Mononuclear cell (primary cell): ENCODE results near the gene VKORC1L1. TPM values are rescaled to one million over a fixed set of nuclear protein-coding genes. Genes with fewer than 3 reads are reported as not detected.
A peak's percentile ranks its signal among the peaks of the same experiment; 100 is the strongest.
"Not testable (repeated sequence)": the region's sequence is repeated elsewhere in the genome, so short reads cannot be mapped to it uniquely, and the experiment has no call there.

Experiments used
- H3K27me3 ChIP-seq: 2 replicates; pipeline ENCODE4 v1.6.0; 2011; ENCODE audit warnings: low read length, control low read depth; ENCODE audit not compliant: insufficient read depth
- H3K4me1 ChIP-seq: 2 replicates; pipeline ENCODE4 v1.5.1; 2011; ENCODE audit warnings: mild to moderate bottlenecking, low read length, control low read depth; ENCODE audit not compliant: insufficient read depth
- H3K4me3 ChIP-seq: 2 replicates; pipeline ENCODE4 v1.5.1; 2011; ENCODE audit warnings: mild to moderate bottlenecking, low read length, moderate library complexity
- H3K9me3 ChIP-seq: 2 replicates; pipeline ENCODE4 v1.5.1; 2011; ENCODE audit warnings: low read depth, mild to moderate bottlenecking, control low read depth, low read length
- total RNA-seq: library from RNA; depleted of rRNA; stranded (reverse); fragments of >200 nt; gene quantifications from one replicate; pipeline ENCODE4 v1.2.3, GENCODE V29; 2012

Gene VKORC1L1
- total RNA-seq, 1 donor: 1.8 TPM

GRCh38 chr7:65871451-65871850, 1.4 kb upstream of the VKORC1L1 start:
- H3K9me3 ChIP-seq, H3K27me3 ChIP-seq, H3K4me3 ChIP-seq: not testable (repeated sequence)
- H3K4me1 ChIP-seq: peaks cover 21% of the 10 kb centered on the region

- peaks cover 21% of the 10 kb centered on the region for H3K4me1 ChIP-seq
- H3K4me3 ChIP-seq: peak overlapping the region; percentile 55
- not testable (repeated sequence) for H3K9me3 ChIP-seq, H3K27me3 ChIP-seq
Observed at GRCh38 chr7:65873582-65874193, 814 bp downstream of the VKORC1L1 start.

DNA sequence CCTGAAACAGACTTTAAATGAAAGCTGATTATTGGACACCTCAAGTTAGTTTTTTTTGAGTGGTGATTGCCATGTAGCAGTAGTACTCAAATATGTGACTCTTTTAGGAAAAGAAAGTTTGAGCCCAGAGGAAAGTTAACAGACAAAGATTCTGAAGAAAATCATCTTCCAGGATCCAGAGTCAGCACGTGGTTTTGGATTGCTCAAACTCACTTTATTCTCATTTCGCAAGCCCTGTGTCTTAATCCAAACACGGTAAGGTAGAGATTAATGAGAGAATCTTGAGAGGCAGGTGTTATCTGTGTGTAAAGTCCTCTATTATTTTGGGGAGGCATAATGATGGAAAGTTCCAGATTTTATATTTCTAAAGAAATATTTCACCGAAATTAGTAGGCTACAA, 2.8 kb downstream of the VKORC1L1 start:
- H3K4me1 ChIP-seq: peaks cover 25% of the 10 kb centered on the region

DNA sequence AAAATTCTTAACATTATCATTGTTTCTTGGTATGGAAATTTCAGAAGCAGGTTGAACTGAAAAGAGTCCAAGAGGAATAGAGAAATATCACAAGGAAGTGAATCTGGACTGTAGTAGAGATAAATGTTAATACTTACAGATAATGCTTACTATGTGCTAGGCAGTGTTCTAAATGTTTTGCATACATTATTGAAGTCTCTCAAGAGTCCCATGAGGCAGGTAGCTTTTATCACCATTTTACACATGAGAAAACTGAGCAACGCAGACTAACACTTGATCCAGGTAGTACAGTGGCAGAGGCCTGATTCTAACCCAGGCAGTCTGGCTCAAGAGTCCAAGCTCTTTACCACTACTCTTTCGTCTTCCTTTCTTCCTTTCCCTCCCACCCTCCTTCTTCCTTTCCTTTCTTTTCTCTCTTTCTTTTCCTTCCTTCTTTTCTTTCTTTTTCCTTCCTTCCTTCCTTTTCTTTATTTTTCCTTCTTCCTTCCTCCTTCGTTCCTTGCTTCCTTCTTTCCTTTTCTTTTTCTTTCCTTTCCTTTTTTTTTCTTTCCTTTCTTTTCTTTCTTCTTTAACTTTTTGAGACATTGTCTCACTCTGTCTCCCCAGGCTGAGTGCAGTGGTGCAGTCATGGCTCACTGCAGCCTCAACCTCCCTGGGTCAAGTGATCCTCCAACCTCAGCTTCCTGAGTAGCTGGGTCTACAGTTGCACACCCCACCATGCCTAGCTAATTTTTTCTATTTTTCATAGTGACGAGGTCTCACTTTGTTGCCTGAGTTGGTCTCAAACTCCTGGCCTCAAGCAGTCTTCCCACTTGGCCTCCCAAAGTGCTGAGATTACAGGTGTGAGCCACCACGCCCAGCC, 6.6 kb downstream of the VKORC1L1 start:
- H3K9me3 ChIP-seq, H3K4me3 ChIP-seq, H3K27me3 ChIP-seq, H3K4me1 ChIP-seq: not testable (repeated sequence)

More for the DNA sequence above, 2.8 kb downstream of the VKORC1L1 start:
- H3K9me3 ChIP-seq, H3K27me3 ChIP-seq, H3K4me3 ChIP-seq: not testable (repeated sequence)

GRCh38 chr7:65880242-65880641, 7.4 kb downstream of the VKORC1L1 start:
- H3K4me3 ChIP-seq, H3K27me3 ChIP-seq, H3K4me1 ChIP-seq, H3K9me3 ChIP-seq: not testable (repeated sequence)

- H3K4me1 ChIP-seq, H3K27me3 ChIP-seq, H3K4me3 ChIP-seq, H3K9me3 ChIP-seq: not testable (repeated sequence)
Observed at GRCh38 chr7:65884983-65885382, 12.1 kb downstream of the VKORC1L1 start.

DNA sequence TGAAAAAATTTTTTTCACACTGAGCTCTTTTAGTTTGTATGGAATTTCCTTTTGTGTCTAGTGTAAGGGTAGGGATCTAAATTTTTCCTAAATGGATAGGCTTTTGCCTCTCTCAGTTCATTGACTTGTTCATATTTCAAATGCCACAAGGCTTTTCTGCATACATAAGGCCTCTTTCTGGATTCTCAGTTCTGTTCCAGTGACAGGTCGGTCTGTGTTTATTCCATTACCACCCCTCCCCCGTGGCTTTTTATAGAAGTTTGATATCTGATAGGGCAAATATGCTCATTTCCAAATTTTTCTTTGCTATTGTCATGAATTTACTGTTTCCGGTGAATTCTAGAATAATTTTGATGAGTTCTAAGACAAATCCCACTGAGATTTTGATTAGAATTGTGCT, 12.7 kb downstream of the VKORC1L1 start:
- H3K27me3 ChIP-seq, H3K4me1 ChIP-seq, H3K4me3 ChIP-seq, H3K9me3 ChIP-seq: not testable (repeated sequence)

DNA sequence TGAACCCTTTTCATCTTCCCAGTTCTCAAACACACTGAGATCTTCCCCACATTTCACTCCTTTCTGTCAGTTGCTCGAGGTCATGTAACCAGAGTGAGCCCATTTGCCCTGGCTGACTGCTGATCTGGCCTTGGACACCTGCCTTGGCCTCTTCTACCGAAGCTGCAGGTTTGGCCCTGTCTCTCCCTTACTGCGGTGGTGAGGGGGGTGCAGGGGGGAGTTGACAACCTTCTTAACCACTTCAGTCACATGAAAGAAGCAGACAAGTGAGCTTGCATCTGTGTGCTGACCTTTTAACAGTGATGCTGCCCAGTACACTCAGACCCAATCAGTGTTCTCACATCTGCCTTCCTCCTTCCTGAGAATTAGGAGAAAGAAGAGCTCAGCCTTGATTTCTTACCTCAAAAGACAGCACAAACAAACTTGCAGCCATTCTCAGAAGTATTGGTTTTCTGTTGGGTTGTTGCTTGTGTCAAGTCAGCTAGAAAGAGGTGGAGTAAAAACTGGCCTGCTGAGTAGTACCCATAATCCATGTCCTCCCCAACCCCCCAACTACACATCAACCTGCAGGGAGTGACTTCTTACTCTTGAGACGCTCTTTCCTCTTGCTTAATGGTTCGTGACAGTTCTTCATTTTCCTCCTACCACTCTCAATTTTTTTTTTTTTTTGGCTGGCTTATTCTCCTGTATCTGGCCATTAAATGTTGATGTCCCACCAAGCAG, 15.7 kb downstream of the VKORC1L1 start:
- not testable (repeated sequence) for H3K4me3 ChIP-seq, H3K4me1 ChIP-seq, H3K27me3 ChIP-seq, H3K9me3 ChIP-seq

GRCh38 chr7:65889722-65890121, 16.8 kb downstream of the VKORC1L1 start:
- H3K27me3 ChIP-seq, H3K4me3 ChIP-seq, H3K4me1 ChIP-seq, H3K9me3 ChIP-seq: not testable (repeated sequence)

- Histone ChIP-seq H3K4me3 (no peak overlapping the region), H3K4me1 (peaks cover 7% of the 10 kb centered on the region), H3K9me3 (no peaks in the 10 kb centered on the region), H3K27me3 (no peaks in the 10 kb centered on the region)
Observed at GRCh38 chr7:65892161-65892560, 19.3 kb downstream of the VKORC1L1 start.

GRCh38 chr7:65892835-65893234, 20.0 kb downstream of the VKORC1L1 start:
- no peaks in the 10 kb centered on the region for H3K9me3 ChIP-seq
- H3K27me3 ChIP-seq: no peaks in the 10 kb centered on the region
- H3K4me3 ChIP-seq: no peak overlapping the region
- peaks cover 7% of the 10 kb centered on the region for H3K4me1 ChIP-seq

GRCh38 chr7:65896279-65896870, 23.5 kb downstream of the VKORC1L1 start:
- H3K9me3 ChIP-seq: no peaks in the 10 kb centered on the region
- H3K27me3 ChIP-seq: no peaks in the 10 kb centered on the region
- no peak overlapping the region for H3K4me3 ChIP-seq
- no peaks in the 10 kb centered on the region for H3K4me1 ChIP-seq

DNA sequence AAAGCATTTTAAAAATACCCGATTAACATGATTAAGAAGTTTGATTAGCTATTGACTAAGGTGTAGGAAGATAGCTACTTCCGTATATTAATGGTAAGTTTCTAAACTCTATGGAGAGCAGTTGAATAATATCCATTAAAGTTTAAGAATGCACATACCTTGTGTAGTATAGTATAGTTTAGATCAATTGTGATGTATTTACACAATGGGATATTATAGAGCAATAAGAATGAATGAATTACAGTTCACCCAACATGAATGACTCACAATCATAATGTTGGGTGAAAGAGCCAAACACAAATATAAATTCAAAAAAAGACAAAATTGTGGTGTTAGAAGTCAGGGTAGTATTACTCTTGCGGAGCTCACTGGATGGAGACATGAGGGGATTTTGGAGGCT, 24.4 kb downstream of the VKORC1L1 start:
- not testable (repeated sequence) for H3K4me1 ChIP-seq, H3K4me3 ChIP-seq, H3K9me3 ChIP-seq, H3K27me3 ChIP-seq

- not testable (repeated sequence) for H3K4me1 ChIP-seq, H3K4me3 ChIP-seq, H3K27me3 ChIP-seq, H3K9me3 ChIP-seq
Observed at GRCh38 chr7:65898677-65899447, 26.0 kb downstream of the VKORC1L1 start.

DNA sequence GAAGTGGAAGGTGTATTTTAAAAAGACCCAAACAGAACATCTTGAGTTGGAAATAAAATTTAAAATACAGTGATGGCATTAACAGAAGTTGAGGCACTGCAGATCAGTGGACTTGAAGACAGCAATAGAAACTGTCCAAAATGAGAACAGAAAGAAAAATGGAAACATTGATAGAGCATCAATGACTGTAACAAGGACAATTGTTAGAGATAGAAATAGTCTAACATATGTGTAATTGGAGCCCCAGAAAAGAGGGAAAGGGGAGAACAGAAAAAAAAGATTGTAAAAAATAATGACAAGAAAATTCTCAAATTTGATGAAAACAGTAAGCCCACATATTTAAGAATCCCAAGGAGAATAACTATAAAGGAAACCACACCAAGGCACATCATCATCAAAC, 29.4 kb downstream of the VKORC1L1 start:
- no peaks in the 10 kb centered on the region for H3K4me1 ChIP-seq
- no peak overlapping the region for H3K4me3 ChIP-seq
- H3K9me3 ChIP-seq: no peaks in the 10 kb centered on the region
- H3K27me3 ChIP-seq: no peaks in the 10 kb centered on the region
